B cell (primary cell): ENCODE measurements around the gene CNTD1. TPM values are rescaled to one million over a fixed set of nuclear protein-coding genes. Genes with fewer than 3 reads are reported as not detected.

Source experiments
- ATAC-seq: fragments of 200-7000 bp; cut with Tn5 transposase; one replicate; pipeline ENCODE4 v1.10.0; 2021; ENCODE audit warnings: low read depth, mild to moderate bottlenecking, moderate number of reproducible peaks, moderate library complexity
- CTCF ChIA-PET: fragments of 350-600 bp; sonication (Branson Sonifier 250); formaldehyde crosslinking; loops from one replicate; lab custom pipeline; 2021; ENCODE audit warnings: antibody characterized with exemption, inconsistent platforms; lab: Charles Lee
- POLR2A ChIA-PET: fragments of 350-600 bp; sonication (Branson Sonifier 250); formaldehyde crosslinking; loops from one replicate; lab custom pipeline; 2021; ENCODE audit warnings: antibody characterized with exemption; lab: Charles Lee
- DNase-seq: peaks from one replicate; pipeline ENCODE4 v3.0.0; 2013
- H2AFZ ChIP-seq: 2 replicates; pipeline ENCODE4 v1.6.1; 2012; ENCODE audit warnings: mild to moderate bottlenecking, low read depth, low read length; ENCODE audit not compliant: insufficient read depth, poor library complexity, severe bottlenecking
- H3K27ac ChIP-seq, 2 donors: 1 replicate in 1 of 2; 2 replicates in 1 of 2; pipeline ENCODE4 v1.5.1; 2012 to 2013; ENCODE audit warnings: low read length in 2 of 2, mild to moderate bottlenecking in 2 of 2, moderate library complexity in 1 of 2
- H3K27me3 ChIP-seq, 4 experiments: fragments of 200-600 bp in 1 of 4; sonication (generic) in 1 of 4; replicated peaks in 1 of 4; 1 replicate in 2 of 4; 2 replicates in 2 of 4; pipeline versions ENCODE4 v1.6.1 to v1.7.0; 2013 to 2016; ENCODE audit warnings: low read length in 3 of 4, mild to moderate bottlenecking in 2 of 4, mixed read lengths in 1 of 4, moderate library complexity in 1 of 4; ENCODE audit not compliant: insufficient read depth in 4 of 4, control insufficient read depth in 3 of 4; ENCODE audit errors: control extremely low read depth in 1 of 4
- H3K36me3 ChIP-seq, 2 experiments: replicated peaks in 1 of 2; 1 replicate in 1 of 2; 2 replicates in 1 of 2; pipeline versions ENCODE4 v1.6.1 to v1.7.1; 2013; ENCODE audit warnings: low read length in 1 of 2; ENCODE audit not compliant: insufficient read depth in 2 of 2, control insufficient read depth in 1 of 2; ENCODE audit errors: control extremely low read depth in 1 of 2, extremely low read depth in 1 of 2
- H3K4me1 ChIP-seq, 2 donors: fragments of 200-600 bp in 1 of 2; sonication (generic) in 1 of 2; 1 replicate in 1 of 2; 2 replicates in 1 of 2; pipeline versions ENCODE4 v1.5.1 to v1.6.1; 2013 to 2017; ENCODE audit warnings: low read length in 2 of 2; ENCODE audit not compliant: control insufficient read depth in 2 of 2, insufficient read depth in 2 of 2
- H3K4me2 ChIP-seq: replicated peaks from 2 replicates; pipeline ENCODE3; 2012; ENCODE audit warnings: mild to moderate bottlenecking, low read depth, low read length; ENCODE audit not compliant: poor library complexity, severe bottlenecking
- H3K4me3 ChIP-seq, 5 experiments: fragments of 200-600 bp in 1 of 5; sonication (generic) in 1 of 5; 1 replicate in 3 of 5; 2 replicates in 2 of 5; pipeline versions ENCODE4 v1.5.1 to v1.7.0; 2011 to 2016; ENCODE audit warnings: low read length in 4 of 5, mild to moderate bottlenecking in 4 of 5, low read depth in 2 of 5, control low read depth in 1 of 5, moderate library complexity in 1 of 5; ENCODE audit not compliant: insufficient read depth in 1 of 5; ENCODE audit errors: control extremely low read depth in 1 of 5, extremely low read depth in 1 of 5
- H3K79me2 ChIP-seq: fragments of 200-600 bp; sonication (generic); one replicate; pipeline ENCODE4 v1.6.0; 2016; ENCODE audit warnings: low read length; ENCODE audit not compliant: control insufficient read depth, insufficient read depth
- H3K9ac ChIP-seq: fragments of 200-600 bp; sonication (generic); 2 replicates; pipeline ENCODE4 v1.6.1; 2017; ENCODE audit warnings: mild to moderate bottlenecking, low read length, moderate library complexity
- H3K9me3 ChIP-seq, 3 donors: one replicate each; pipeline versions ENCODE4 v1.6.1 to v1.7.1; 2013; ENCODE audit warnings: low read length in 2 of 3; ENCODE audit not compliant: control insufficient read depth in 2 of 3, insufficient read depth in 1 of 3; ENCODE audit errors: control extremely low read depth in 1 of 3
- H4K20me1 ChIP-seq: 2 replicates; pipeline ENCODE4 v1.6.0; 2012; ENCODE audit warnings: mild to moderate bottlenecking, low read length; ENCODE audit not compliant: insufficient read depth, control insufficient read depth, poor library complexity, severe bottlenecking
- H3K27ac Mint-ChIP-seq: one replicate; pipeline ENCODE4 v1.8.0; 2021; ENCODE audit warnings: mixed read lengths
- H3K27me3 Mint-ChIP-seq: one replicate; pipeline ENCODE4 v1.8.0; 2021; ENCODE audit warnings: mixed read lengths
- H3K4me1 Mint-ChIP-seq: one replicate; pipeline ENCODE4 v1.8.0; 2021; ENCODE audit warnings: mixed read lengths
- H3K4me3 Mint-ChIP-seq: one replicate; pipeline ENCODE4 v1.8.0; 2021; ENCODE audit warnings: mixed read lengths
- H3K9me3 Mint-ChIP-seq: one replicate; pipeline ENCODE4 v1.8.0; 2022; ENCODE audit warnings: mixed read lengths; ENCODE audit not compliant: insufficient read depth
- CTCF ChIP-seq: fragments of 200-600 bp; IDR thresholded peaks from one replicate; pipeline ENCODE4 v1.8.0; 2022; ENCODE audit warnings: antibody characterized with exemption, mild to moderate bottlenecking
- EZH2 ChIP-seq: IDR thresholded peaks from 2 replicates; pipeline ENCODE4 v1.6.1; 2012; ENCODE audit warnings: borderline replicate concordance, low read depth, mild to moderate bottlenecking, moderate library complexity, low read length; ENCODE audit not compliant: insufficient read depth, poor library complexity, severe bottlenecking
- WGBS: methylation state at CpG from one replicate; pipeline ENCODE4 v1.1.5; 2013; ENCODE audit warnings: missing lambda C conversion rate; ENCODE audit not compliant: insufficient coverage; 5-methylcytosine and 5-hydroxymethylcytosine counted together
- intact Hi-C: fragments of 100-400 bp; cut with micrococcal nuclease; formaldehyde crosslinking; loops from one replicate; pipeline ENCODE4 v1.10.0; 2022
- polyA plus RNA-seq: library from polyadenylated mRNA; depleted of rRNA; stranded (reverse); fragments of >200 nt; gene quantifications from 2 replicates; pipeline ENCODE4 v1.2.3, GENCODE V29; 2012
- total RNA-seq, 2 donors: library from RNA; stranded (reverse); fragments of 120-200 nt in 1 of 2; gene quantifications; 1 replicate in 1 of 2; 2 replicates in 1 of 2; pipeline versions ENCODE4 v1.2.3 to v1.2.4, GENCODE V29; 2013 to 2022

CNTD1 gene
- total and polyA plus RNA-seq, 2 donors (not counting 1 experiment from before 2014, with no cell fraction given), result not detected

DNA sequence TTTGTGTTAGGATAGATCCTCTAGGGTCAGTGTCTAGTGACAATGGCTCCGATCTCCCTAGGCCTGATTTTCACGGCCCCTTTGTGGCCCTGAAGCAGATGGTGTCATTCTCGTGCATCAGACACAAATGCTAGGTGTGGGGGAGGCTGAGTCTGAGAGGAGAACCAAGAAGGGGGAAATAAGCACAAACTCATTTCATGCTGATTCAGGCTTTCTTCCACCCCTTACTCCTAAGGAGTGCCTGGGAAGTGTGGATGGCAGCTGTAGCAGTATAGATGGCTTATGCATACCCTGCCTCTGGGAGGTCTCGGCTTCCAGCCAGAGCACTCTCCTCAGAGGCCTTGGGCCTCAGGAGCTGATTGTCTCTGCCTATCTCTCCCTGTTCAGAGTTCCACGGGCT, 20.1 kb upstream of the CNTD1 start:
- WGBS, result 100% methylated on average over 1 of the region's 5 CpGs
- H3K9me3 Mint-ChIP-seq, result no peaks in the 10 kb centered on the region
- peaks cover 30% of the 10 kb centered on the region for H3K4me1 Mint-ChIP-seq
- Histone ChIP-seq H3K27me3 (peaks cover 0 to 33% (median 17%) of the 10 kb centered on the region in 4 experiments), H4K20me1 (no peaks in the 10 kb centered on the region), H3K36me3 (peaks cover 2 to 48% of the 10 kb centered on the region in 2 experiments), H3K4me1 (peaks cover 20 to 23% of the 10 kb centered on the region in 2 donors), H3K4me2 (no peak overlapping the region), H2AFZ (no peak overlapping the region), H3K9ac (no peak overlapping the region), H3K27ac (no peak overlapping the region), H3K9me3 (peaks cover 0 to 11% (median 0%) of the 10 kb centered on the region in 3 donors), H3K79me2 (no peaks in the 10 kb centered on the region), H3K4me3 (no peak overlapping the region)
- no peak overlapping the region for H3K27ac Mint-ChIP-seq
- peaks cover 29% of the 10 kb centered on the region for H3K27me3 Mint-ChIP-seq
- intact Hi-C loops, result no loop called here
- no peak for ATAC-seq
- DNase-seq, result no peak
- no peak overlapping the region for H3K4me3 Mint-ChIP-seq
- no peak for TF ChIP-seq EZH2
- no peak for TF ChIP-seq CTCF
- CTCF ChIA-PET, result no interaction called here
- POLR2A ChIA-PET, result no interaction called here

DNA sequence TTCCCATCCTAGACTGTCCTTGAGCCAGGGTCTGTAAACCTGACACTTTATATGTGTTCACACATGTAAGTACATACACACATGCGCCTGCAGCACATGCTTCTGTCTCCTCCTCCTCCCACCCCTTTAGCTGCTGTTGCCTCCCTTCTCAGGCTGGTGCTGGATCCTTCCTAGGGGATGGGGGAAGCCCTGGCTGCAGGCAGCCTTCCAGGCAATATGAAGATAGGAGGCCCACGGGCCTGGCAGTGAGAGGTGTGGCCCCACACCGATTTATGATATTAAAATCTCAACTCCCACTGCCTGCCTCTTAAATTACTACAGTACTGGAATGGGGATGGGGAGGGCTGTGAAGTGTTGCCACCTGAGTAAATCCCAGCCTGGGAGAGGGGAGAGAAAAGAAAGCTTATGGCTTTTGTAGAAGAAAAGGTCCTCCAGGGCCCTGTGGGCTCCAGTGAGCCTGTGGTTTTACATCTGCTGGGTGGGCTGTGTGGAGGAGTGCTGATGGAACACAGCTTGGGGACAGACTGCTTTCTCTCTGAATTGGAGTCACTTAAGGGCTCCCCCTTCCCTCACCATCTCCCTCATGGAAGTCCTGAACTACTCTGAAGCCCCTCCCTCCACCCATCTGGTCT, 19.2 kb upstream of the CNTD1 start:
- Histone ChIP-seq H3K9ac (no peak overlapping the region), H3K4me3 (no peak overlapping the region), H3K79me2 (no peaks in the 10 kb centered on the region), H3K4me2 (no peak overlapping the region), H3K36me3 (peaks cover 2 to 48% of the 10 kb centered on the region in 2 experiments), H3K27me3 (peaks cover 0 to 42% (median 25%) of the 10 kb centered on the region in 4 experiments), H4K20me1 (no peaks in the 10 kb centered on the region), H3K4me1 (peaks cover 20 to 23% of the 10 kb centered on the region in 2 donors), H3K27ac (no peak overlapping the region), H2AFZ (no peak overlapping the region), H3K9me3 (peaks cover 0 to 17% (median 0%) of the 10 kb centered on the region in 3 donors)
- peak overlapping the region; percentile 45 for H3K4me3 Mint-ChIP-seq
- DNase-seq (no peak), ATAC-seq (no peak)
- POLR2A ChIA-PET, result no interaction called here
- CTCF ChIA-PET, result no interaction called here
- H3K9me3 Mint-ChIP-seq, result no peaks in the 10 kb centered on the region
- no peak for TF ChIP-seq CTCF
- TF ChIP-seq EZH2, result no peak
- peaks cover 29% of the 10 kb centered on the region for H3K4me1 Mint-ChIP-seq
- peaks cover 36% of the 10 kb centered on the region for H3K27me3 Mint-ChIP-seq
- no peak overlapping the region for H3K27ac Mint-ChIP-seq
- WGBS, result 100% methylated on average over 1 of the region's 3 CpGs
- intact Hi-C loops, result no loop called here
